ENCODE results near the gene LGR4. TPM values are rescaled to one million over a fixed set of nuclear protein-coding genes. Genes with fewer than 3 reads are reported as not detected.

The LGR4 gene
- total and polyA plus RNA-seq, 2 of the 4 experiments (the other 2 are of a cell fraction): 2.9 to 6.8 TPM

DNA sequence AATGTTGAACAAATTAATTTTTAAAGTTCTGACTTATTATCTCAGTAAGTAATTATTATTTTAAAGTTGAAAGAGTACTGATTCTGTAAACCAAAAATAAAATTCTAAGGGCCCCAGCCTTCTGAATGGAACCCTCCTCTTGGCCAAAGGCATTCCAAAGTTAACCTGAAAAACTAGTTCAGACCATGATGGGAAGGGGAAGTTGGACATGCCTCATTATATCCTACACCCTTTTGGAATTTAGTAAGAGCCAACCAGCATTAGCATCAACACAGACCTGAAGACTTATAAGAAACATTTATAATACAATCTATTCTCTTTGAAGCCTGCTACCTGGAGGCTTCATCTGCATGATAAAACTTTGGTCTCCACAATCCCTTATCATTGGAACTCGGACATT lies 18.9 kb downstream of the LGR4 start:
- Histone ChIP-seq H2BK120ac (ENCODE audit: low read depth, low read length) (no peak overlapping the region), H3K56ac (ENCODE audit: extremely low read depth, insufficient read depth, low read length) (no peak overlapping the region), H2AK9ac (replicated peaks; ENCODE audit: low read depth, low read length, poor library complexity) (no peak overlapping the region), H3K27me3 (ENCODE audit: control insufficient read depth, insufficient read depth, low read length) (no peaks in the 10 kb centered on the region), H3K18ac (ENCODE audit: low read depth, low read length) (no peak overlapping the region), H2BK15ac (ENCODE audit: low read depth, low read length) (no peak overlapping the region), H2BK5ac (ENCODE audit: low read depth, low read length, poor library complexity, severe bottlenecking) (no peak overlapping the region), H4K5ac (ENCODE audit: low read depth, low read length) (no peak overlapping the region), H2AK5ac (ENCODE audit: low read depth, low read length) (no peak overlapping the region), H2AFZ (replicated peaks; ENCODE audit: low read length, poor library complexity) (no peak overlapping the region), H3K4me1 (ENCODE audit: control insufficient read depth, insufficient read depth, low read length) (no peaks in the 10 kb centered on the region), H4K91ac (ENCODE audit: insufficient read depth, low read depth, low read length) (no peak overlapping the region), H3K4me3 (ENCODE audit: insufficient read depth, low read depth, low read length) (no peak overlapping the region), H3K36me3 (ENCODE audit: control insufficient read depth, insufficient read depth, low read length) (no peaks in the 10 kb centered on the region), H3K79me1 (ENCODE audit: low read depth in 1 of 2, low read length in 2 of 2) (peaks cover 0 to 9% of the 10 kb centered on the region in 2 experiments; a peak in 1 of 4 replicates), H3K27ac (ENCODE audit: insufficient read depth, low read length) (no peak overlapping the region), H3K14ac (replicated peaks; ENCODE audit: low read depth, low read length) (no peak overlapping the region), H4K20me1 (ENCODE audit: insufficient read depth, low read length) (no peaks in the 10 kb centered on the region), H3K9ac (ENCODE audit: low read depth, low read length) (no peak overlapping the region), H3K23ac (ENCODE audit: low read depth, low read length) (no peak overlapping the region), H3K9me3 (ENCODE audit: control insufficient read depth, insufficient read depth, low read length) (no peaks in the 10 kb centered on the region), H3K9me1 (ENCODE audit: insufficient read depth, low read length) (no peaks in the 10 kb centered on the region), H2BK20ac (ENCODE audit: low read depth, low read length) (no peak overlapping the region), H3K4ac (ENCODE audit: low read depth, low read length) (no peak overlapping the region), H4K8ac (ENCODE audit: low read depth in 2 of 2, low read length in 2 of 2) (no peak overlapping the region), H3K4me2 (ENCODE audit: low read depth, low read length) (no peak overlapping the region)
- WGBS, 2 experiments (ENCODE audit: extremely low coverage in 2 of 2, insufficient read length in 1 of 2): 80% methylated on average over 1 of the region's 1 CpG; no CpG with 5 or more reads in 1 of the 2 experiments
- no TSS peak for BruUV-seq (replicated peaks)
- TF ChIP-seq POLR2A (IDR thresholded peaks at IDR 0.05; ENCODE audit: low read depth, low read length): no peak
- no peak for TF ChIP-seq FOS (IDR thresholded peaks at IDR 0.05; ENCODE audit: low read depth, low read length)
- no peak for TF ChIP-seq MXI1 (IDR thresholded peaks at IDR 0.05; ENCODE audit: borderline replicate concordance, low read depth, low read length)
- no peak for TF ChIP-seq RAD21 (IDR thresholded peaks at IDR 0.05; ENCODE audit: low read length)
- TF ChIP-seq, protein P1, sequence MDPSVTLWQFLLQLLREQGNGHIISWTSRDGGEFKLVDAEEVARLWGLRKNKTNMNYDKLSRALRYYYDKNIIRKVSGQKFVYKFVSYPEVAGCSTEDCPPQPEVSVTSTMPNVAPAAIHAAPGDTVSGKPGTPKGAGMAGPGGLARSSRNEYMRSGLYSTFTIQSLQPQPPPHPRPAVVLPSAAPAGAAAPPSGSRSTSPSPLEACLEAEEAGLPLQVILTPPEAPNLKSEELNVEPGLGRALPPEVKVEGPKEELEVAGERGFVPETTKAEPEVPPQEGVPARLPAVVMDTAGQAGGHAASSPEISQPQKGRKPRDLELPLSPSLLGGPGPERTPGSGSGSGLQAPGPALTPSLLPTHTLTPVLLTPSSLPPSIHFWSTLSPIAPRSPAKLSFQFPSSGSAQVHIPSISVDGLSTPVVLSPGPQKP (IDR thresholded peaks at IDR 0.05; ENCODE audit: borderline replicate concordance, low read depth, low read length): no peak
- no peak for TF ChIP-seq SMC3 (IDR thresholded peaks at IDR 0.05; ENCODE audit: low read depth, low read length)
- no peak for TF ChIP-seq CHD1 (IDR thresholded peaks at IDR 0.05; ENCODE audit: low read depth, low read length)
- no peak for TF ChIP-seq RCOR1 (IDR thresholded peaks at IDR 0.05; ENCODE audit: insufficient replicate concordance, low read length)
- no peak for TF ChIP-seq NFE2L2 (IDR thresholded peaks at IDR 0.05; ENCODE audit: low read depth, low read length)
- TF ChIP-seq, protein P2, sequence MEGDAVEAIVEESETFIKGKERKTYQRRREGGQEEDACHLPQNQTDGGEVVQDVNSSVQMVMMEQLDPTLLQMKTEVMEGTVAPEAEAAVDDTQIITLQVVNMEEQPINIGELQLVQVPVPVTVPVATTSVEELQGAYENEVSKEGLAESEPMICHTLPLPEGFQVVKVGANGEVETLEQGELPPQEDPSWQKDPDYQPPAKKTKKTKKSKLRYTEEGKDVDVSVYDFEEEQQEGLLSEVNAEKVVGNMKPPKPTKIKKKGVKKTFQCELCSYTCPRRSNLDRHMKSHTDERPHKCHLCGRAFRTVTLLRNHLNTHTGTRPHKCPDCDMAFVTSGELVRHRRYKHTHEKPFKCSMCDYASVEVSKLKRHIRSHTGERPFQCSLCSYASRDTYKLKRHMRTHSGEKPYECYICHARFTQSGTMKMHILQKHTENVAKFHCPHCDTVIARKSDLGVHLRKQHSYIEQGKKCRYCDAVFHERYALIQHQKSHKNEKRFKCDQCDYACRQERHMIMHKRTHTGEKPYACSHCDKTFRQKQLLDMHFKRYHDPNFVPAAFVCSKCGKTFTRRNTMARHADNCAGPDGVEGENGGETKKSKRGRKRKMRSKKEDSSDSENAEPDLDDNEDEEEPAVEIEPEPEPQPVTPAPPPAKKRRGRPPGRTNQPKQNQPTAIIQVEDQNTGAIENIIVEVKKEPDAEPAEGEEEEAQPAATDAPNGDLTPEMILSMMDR (conservative IDR thresholded peaks at IDR 0.05; ENCODE audit: low read depth, low read length): no peak
- TF ChIP-seq MAZ (IDR thresholded peaks at IDR 0.05; ENCODE audit: borderline replicate concordance, low read depth, low read length): no peak
- CTCF ChIA-PET: no interaction called here
- intact Hi-C loops (cut with micrococcal nuclease) (no loop called here), dilution Hi-C loops (cut with HindIII; ENCODE audit: low sequenced_read_pairs, unreplicated experiment) (no loop called here), in situ Hi-C loops (cut with MboI; ENCODE audit: low sequenced_read_pairs) (no loop called here)
- POLR2A ChIA-PET (ENCODE audit: unreplicated experiment): no interaction called here
- no peak for DNase-seq
- ATAC-seq (ENCODE audit: low read depth): no peak

All from IMR-90 (cell line).